HS-27A (cell line): ENCODE data around the gene EEF2K.

Experiments
- DNase-seq: peaks from one replicate; pipeline ENCODE4 v3.0.0-alpha.2; 2012; ENCODE audit warnings: low read depth, missing footprints

Gene EEF2K

GRCh38 chr16:22317625-22318024, 111.5 kb downstream of the EEF2K start:
- no peak for DNase-seq

- no peak for DNase-seq
Measured at GRCh38 chr16:22318690-22319358, 112.7 kb downstream of the EEF2K start.

GRCh38 chr16:22320572-22321339, 114.7 kb downstream of the EEF2K start:
- DNase-seq: no peak

GRCh38 chr16:22321340-22322001, 115.4 kb downstream of the EEF2K start:
- peak; percentile 11 for DNase-seq

GRCh38 chr16:22322021-22322471, 116.0 kb downstream of the EEF2K start:
- DNase-seq: no peak

GRCh38 chr16:22322741-22323140, 116.7 kb downstream of the EEF2K start:
- no peak for DNase-seq

- no peak for DNase-seq
Measured at GRCh38 chr16:22323173-22323958, 117.3 kb downstream of the EEF2K start.

GRCh38 chr16:22323959-22324786, 118.1 kb downstream of the EEF2K start:
- no peak for DNase-seq

- DNase-seq: no peak
Measured at GRCh38 chr16:22324787-22325597, 118.9 kb downstream of the EEF2K start.

GRCh38 chr16:22325598-22326368, 119.7 kb downstream of the EEF2K start:
- no peak for DNase-seq

- DNase-seq: no peak
Measured at GRCh38 chr16:22326369-22326652, 120.2 kb downstream of the EEF2K start.

- DNase-seq: no peak
Measured at GRCh38 chr16:22326771-22327445, 120.8 kb downstream of the EEF2K start.

- no peak for DNase-seq
Measured at GRCh38 chr16:22327446-22327775, 121.3 kb downstream of the EEF2K start.

- no peak for DNase-seq
Measured at GRCh38 chr16:22328081-22328725, 122.1 kb downstream of the EEF2K start.

GRCh38 chr16:22329199-22329695, 123.2 kb downstream of the EEF2K start:
- DNase-seq: no peak

GRCh38 chr16:22330326-22330725, 124.2 kb downstream of the EEF2K start:
- DNase-seq: no peak

GRCh38 chr16:22333457-22333994, 127.4 kb downstream of the EEF2K start:
- no peak for DNase-seq

- DNase-seq: no peak
Measured at GRCh38 chr16:22335668-22336246, 129.7 kb downstream of the EEF2K start.
